Right kidney (tissue), 1 donor: ENCODE measurements around the gene ITIH5.
"Not testable (repeated sequence)": the region's sequence is repeated elsewhere in the genome, so short reads cannot be mapped to it uniquely, and the experiment has no call there.

Source experiments
- DNase-seq: peaks from one replicate; pipeline ENCODE4 v3.0.0-alpha.2; 2016

ITIH5 gene

GRCh38 chr10:7689591-7689990 is 22.8 kb upstream of the ITIH5 start:
- DNase-seq, result no peak

- peak; percentile 58 for DNase-seq
Measured at GRCh38 chr10:7687228-7687907, 20.6 kb upstream of the ITIH5 start.

GRCh38 chr10:7686351-7687171 is 19.8 kb upstream of the ITIH5 start:
- no peak for DNase-seq

- DNase-seq, result not testable (repeated sequence)
Measured at GRCh38 chr10:7680078-7680477, 13.3 kb upstream of the ITIH5 start.

- DNase-seq, result no peak
Measured at GRCh38 chr10:7679256-7679655, 12.5 kb upstream of the ITIH5 start.

- no peak for DNase-seq
Measured at GRCh38 chr10:7672341-7673134, 5.8 kb upstream of the ITIH5 start.

GRCh38 chr10:7670157-7670556 is 3.4 kb upstream of the ITIH5 start:
- no peak for DNase-seq

GRCh38 chr10:7667262-7668141 is 736 bp upstream of the ITIH5 start:
- DNase-seq, result peak; percentile 54

- peak; percentile 15 for DNase-seq
Measured at GRCh38 chr10:7665767-7666166, 999 bp downstream of the ITIH5 start.

GRCh38 chr10:7664707-7665106 is 2.1 kb downstream of the ITIH5 start:
- DNase-seq, result no peak

GRCh38 chr10:7662522-7662921 is 4.2 kb downstream of the ITIH5 start:
- no peak for DNase-seq

- DNase-seq, result no peak
Measured at GRCh38 chr10:7659560-7659959, 7.2 kb downstream of the ITIH5 start.

- DNase-seq, result no peak
Measured at GRCh38 chr10:7657552-7657951, 9.2 kb downstream of the ITIH5 start.

GRCh38 chr10:7657079-7657478 is 9.7 kb downstream of the ITIH5 start:
- DNase-seq, result not testable (repeated sequence)

GRCh38 chr10:7651853-7652470 is 14.8 kb downstream of the ITIH5 start:
- no peak for DNase-seq

GRCh38 chr10:7649673-7650300 is 17.0 kb downstream of the ITIH5 start:
- DNase-seq, result no peak

- DNase-seq, result no peak
Measured at GRCh38 chr10:7647062-7647664, 19.6 kb downstream of the ITIH5 start.

- DNase-seq, result no peak
Measured at GRCh38 chr10:7642491-7643011, 24.2 kb downstream of the ITIH5 start.

GRCh38 chr10:7635408-7636125 is 31.2 kb downstream of the ITIH5 start:
- no peak for DNase-seq
